ENCODE measurements around the gene PI4K2B.
"Not testable (repeated sequence)": the region's sequence is repeated elsewhere in the genome, so short reads cannot be mapped to it uniquely, and the experiment has no call there.

PI4K2B gene

GRCh38 chr4:25233737-25234389 lies at the start of gene PI4K2B:
Gene PI4K2B (plus strand): TSS chr4:25234033. CDS start chr4:25234164, 131 bp downstream.
- peak; percentile 80 for DNase-seq (ENCODE audit: low spot score)

GRCh38 chr4:25184056-25184455 lies 49.8 kb upstream of the PI4K2B start:
- no peak for DNase-seq (ENCODE audit: low spot score)

GRCh38 chr4:25190407-25190806 lies 43.4 kb upstream of the PI4K2B start:
- no peak for DNase-seq (ENCODE audit: low spot score)

GRCh38 chr4:25198713-25199112 lies 35.1 kb upstream of the PI4K2B start:
- no peak for DNase-seq (ENCODE audit: low spot score)

- DNase-seq (ENCODE audit: low spot score) = no peak
These were observed 25.8 kb upstream of the PI4K2B start for GRCh38 chr4:25207997-25208396.

- DNase-seq (ENCODE audit: low spot score) = no peak
These were observed 24.1 kb upstream of the PI4K2B start for GRCh38 chr4:25209702-25210101.

GRCh38 chr4:25211721-25212120 lies 22.1 kb upstream of the PI4K2B start:
- no peak for DNase-seq (ENCODE audit: low spot score)

- no peak for DNase-seq (ENCODE audit: low spot score)
These were observed 21.0 kb upstream of the PI4K2B start for GRCh38 chr4:25212822-25213221.

GRCh38 chr4:25213347-25213979 lies 20.4 kb upstream of the PI4K2B start:
- DNase-seq (ENCODE audit: low spot score) = no peak

- DNase-seq (ENCODE audit: low spot score) = not testable (repeated sequence)
These were observed 19.1 kb upstream of the PI4K2B start for GRCh38 chr4:25214750-25215149.

- DNase-seq (ENCODE audit: low spot score) = peak; percentile 3
These were observed 18.3 kb upstream of the PI4K2B start for GRCh38 chr4:25215511-25215910.

- DNase-seq (ENCODE audit: low spot score) = no peak
These were observed 12.5 kb upstream of the PI4K2B start for GRCh38 chr4:25221377-25221776.

GRCh38 chr4:25223802-25224375 lies 9.9 kb upstream of the PI4K2B start:
- no peak for DNase-seq (ENCODE audit: low spot score)

- DNase-seq (ENCODE audit: low spot score) = no peak
These were observed 4.0 kb upstream of the PI4K2B start for GRCh38 chr4:25229804-25230203.

GRCh38 chr4:25233194-25233593 lies 639 bp upstream of the PI4K2B start:
- DNase-seq (ENCODE audit: low spot score) = no peak

- peak; percentile 39 for DNase-seq (ENCODE audit: low spot score)
These were observed 847 bp downstream of the PI4K2B start for GRCh38 chr4:25234390-25235370.

GRCh38 chr4:25235401-25235800 lies 1.6 kb downstream of the PI4K2B start:
- no peak for DNase-seq (ENCODE audit: low spot score)

- not testable (repeated sequence) for DNase-seq (ENCODE audit: low spot score)
These were observed 2.2 kb downstream of the PI4K2B start for GRCh38 chr4:25236030-25236429.

GRCh38 chr4:25236971-25237370 lies 3.1 kb downstream of the PI4K2B start:
- no peak for DNase-seq (ENCODE audit: low spot score)

GRCh38 chr4:25238052-25238451 lies 4.2 kb downstream of the PI4K2B start:
- DNase-seq (ENCODE audit: low spot score) = no peak

GRCh38 chr4:25239528-25239927 lies 5.7 kb downstream of the PI4K2B start:
- not testable (repeated sequence) for DNase-seq (ENCODE audit: low spot score)

GRCh38 chr4:25240754-25241210 lies 6.9 kb downstream of the PI4K2B start:
- DNase-seq (ENCODE audit: low spot score) = not testable (repeated sequence)

All from Ammon's horn (tissue), 1 donor.